NB4 (cell line): Measurements from ENCODE around the gene BTC.

Source experiments
- POLR2A ChIP-seq: IDR thresholded peaks from 2 replicates; pipeline ENCODE4 v1.6.1; 2011; ENCODE audit warnings: mild to moderate bottlenecking; ENCODE audit not compliant: insufficient read length; ENCODE audit errors: extremely low read depth
- TF ChIP-seq, protein P1 (sequence below): IDR thresholded peaks from one replicate; pipeline ENCODE4 v1.5.1; 2012; ENCODE audit warnings: low read depth, low read length
- TF ChIP-seq, protein P2 (sequence below): IDR thresholded peaks from 2 replicates; pipeline ENCODE4 v1.6.1; 2011; ENCODE audit warnings: low read depth, low read length

DNA sequence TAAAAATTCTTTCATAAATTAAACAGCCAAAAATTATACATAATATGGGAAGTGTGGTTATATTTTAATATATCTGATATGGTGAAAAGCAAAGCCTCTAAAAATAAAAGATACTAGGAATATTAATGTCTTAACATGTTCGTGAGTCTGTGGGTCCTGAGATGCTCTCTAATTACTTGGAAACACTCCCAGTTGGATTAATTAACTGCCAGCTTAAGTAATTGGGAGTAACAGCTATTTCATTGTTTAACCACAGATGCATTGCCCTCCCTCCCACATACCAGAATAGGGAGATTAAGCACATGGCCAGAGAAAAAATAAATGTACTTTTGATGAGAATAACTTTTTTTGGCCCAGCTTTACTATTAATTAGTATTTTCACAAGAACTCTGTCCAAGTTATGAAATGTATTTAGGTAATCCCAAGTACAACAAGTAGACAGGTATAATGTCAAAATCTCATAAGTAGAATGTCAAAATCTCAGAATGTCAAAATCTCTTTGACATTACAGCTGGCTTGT is 79.7 kb downstream of the BTC start:
- no peak for TF ChIP-seq POLR2A
- TF ChIP-seq, protein P1, sequence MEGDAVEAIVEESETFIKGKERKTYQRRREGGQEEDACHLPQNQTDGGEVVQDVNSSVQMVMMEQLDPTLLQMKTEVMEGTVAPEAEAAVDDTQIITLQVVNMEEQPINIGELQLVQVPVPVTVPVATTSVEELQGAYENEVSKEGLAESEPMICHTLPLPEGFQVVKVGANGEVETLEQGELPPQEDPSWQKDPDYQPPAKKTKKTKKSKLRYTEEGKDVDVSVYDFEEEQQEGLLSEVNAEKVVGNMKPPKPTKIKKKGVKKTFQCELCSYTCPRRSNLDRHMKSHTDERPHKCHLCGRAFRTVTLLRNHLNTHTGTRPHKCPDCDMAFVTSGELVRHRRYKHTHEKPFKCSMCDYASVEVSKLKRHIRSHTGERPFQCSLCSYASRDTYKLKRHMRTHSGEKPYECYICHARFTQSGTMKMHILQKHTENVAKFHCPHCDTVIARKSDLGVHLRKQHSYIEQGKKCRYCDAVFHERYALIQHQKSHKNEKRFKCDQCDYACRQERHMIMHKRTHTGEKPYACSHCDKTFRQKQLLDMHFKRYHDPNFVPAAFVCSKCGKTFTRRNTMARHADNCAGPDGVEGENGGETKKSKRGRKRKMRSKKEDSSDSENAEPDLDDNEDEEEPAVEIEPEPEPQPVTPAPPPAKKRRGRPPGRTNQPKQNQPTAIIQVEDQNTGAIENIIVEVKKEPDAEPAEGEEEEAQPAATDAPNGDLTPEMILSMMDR = no peak
- TF ChIP-seq, protein P2, sequence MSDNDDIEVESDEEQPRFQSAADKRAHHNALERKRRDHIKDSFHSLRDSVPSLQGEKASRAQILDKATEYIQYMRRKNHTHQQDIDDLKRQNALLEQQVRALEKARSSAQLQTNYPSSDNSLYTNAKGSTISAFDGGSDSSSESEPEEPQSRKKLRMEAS = no peak
